GM12878 (cell line): Measurements from ENCODE around the gene CLIP1. TPM values are rescaled to one million over a fixed set of nuclear protein-coding genes. Genes with fewer than 3 reads are reported as not detected.

Experiments used
- ATAC-seq: fragments of 200-7000 bp; cut with Tn5 transposase; 3 replicates; pipeline ENCODE4 v1.9.1; 2020; ENCODE audit warnings: mild to moderate bottlenecking, moderate library complexity
- BruUV-seq: library from RNA; stranded (reverse); fragments of 400-500 nt; replicated peaks from 2 replicates; lab custom pipeline; 2021; lab: Mats Ljungman, UMichigan
- CTCF ChIA-PET: fragments of 300-600 bp; sonication (Branson Sonifier 250); formaldehyde crosslinking; extraction: SDS; loops from one replicate; lab custom pipeline; 2021; ENCODE audit warnings: inconsistent platforms; lab: Yijun Ruan, JAX
- POLR2A ChIA-PET: fragments of 350-600 bp; formaldehyde crosslinking; extraction: SDS; loops from one replicate; lab custom pipeline; 2021; ENCODE audit warnings: inconsistent platforms; lab: Charles Lee
- RAD21 ChIA-PET: fragments of 300-600 bp; sonication (Branson Sonifier 250); formaldehyde crosslinking; loops from one replicate; lab custom pipeline; 2023; ENCODE audit warnings: antibody characterized with exemption; ENCODE audit not compliant: unreplicated experiment; lab: Charles Lee
- SMC1A ChIA-PET: fragments of 300-600 bp; sonication (Branson Sonifier 250); formaldehyde crosslinking; loops from one replicate; lab custom pipeline; 2023; ENCODE audit not compliant: unreplicated experiment, uncharacterized antibody; lab: Charles Lee
- DNase-seq: peaks from one replicate; pipeline ENCODE4 v3.0.0-alpha.2; 2011; ENCODE audit warnings: low read depth, low spot score
- FAIRE-seq: peaks from 3 replicates; lab custom pipeline; 2011; peaks lifted over from hg19 to GRCh38; lab: Jason Lieb, UNC
- H2AFZ ChIP-seq: 2 replicates; pipeline ENCODE4 v1.6.0; 2011; ENCODE audit warnings: low read depth, low read length, control low read depth; ENCODE audit not compliant: control insufficient read depth
- H3K27ac ChIP-seq: 2 replicates; pipeline ENCODE4 v1.5.1; 2011; ENCODE audit warnings: control low read depth; ENCODE audit not compliant: control insufficient read depth, insufficient read depth
- H3K27me3 ChIP-seq, 2 experiments: replicated peaks in 1 of 2; 2 replicates each; pipeline versions ENCODE4 v1.6.0 to v1.6.1; 2011; ENCODE audit warnings: low read length in 1 of 2; ENCODE audit not compliant: control insufficient read depth in 2 of 2, insufficient read depth in 2 of 2
- H3K36me3 ChIP-seq, 2 experiments: 2 replicates each; pipeline ENCODE4 v1.5.1; 2011; ENCODE audit warnings: low read length in 1 of 2; ENCODE audit not compliant: control insufficient read depth in 2 of 2, insufficient read depth in 2 of 2
- H3K4me1 ChIP-seq: 2 replicates; pipeline ENCODE4 v1.6.1; 2011; ENCODE audit warnings: mild to moderate bottlenecking, low read length, moderate library complexity, mixed read lengths; ENCODE audit not compliant: control insufficient read depth, insufficient read depth
- H3K4me2 ChIP-seq: 2 replicates; pipeline ENCODE4 v1.6.0; 2011; ENCODE audit warnings: control low read depth; ENCODE audit not compliant: control insufficient read depth, insufficient read depth
- H3K4me3 ChIP-seq: fragments of 200-600 bp; sonication (generic); 2 replicates; pipeline ENCODE4 v1.5.1; 2016
- H3K79me2 ChIP-seq: 2 replicates; pipeline ENCODE4 v1.6.0; 2011; ENCODE audit warnings: low read length; ENCODE audit not compliant: control insufficient read depth, insufficient read depth
- H3K9ac ChIP-seq: 2 replicates; pipeline ENCODE4 v1.8.0; 2011; ENCODE audit warnings: low read length, control low read depth, mixed read lengths; ENCODE audit not compliant: control insufficient read depth, insufficient read depth
- H3K9me3 ChIP-seq: replicated peaks from 3 replicates; pipeline ENCODE4 v1.5.1; 2011; ENCODE audit warnings: mild to moderate bottlenecking, low read length; ENCODE audit not compliant: control insufficient read depth, insufficient read depth
- H4K20me1 ChIP-seq: 2 replicates; pipeline ENCODE4 v1.6.0; 2011; ENCODE audit not compliant: control insufficient read depth, insufficient read depth
- BMI1 ChIP-seq: fragments of 450-650 bp; IDR thresholded peaks from 2 replicates; pipeline ENCODE4 v1.6.1; 2016; ENCODE audit warnings: mild to moderate bottlenecking, moderate library complexity, borderline replicate concordance
- CBX3 ChIP-seq: fragments of 200-600 bp; sonication (generic); IDR thresholded peaks from 2 replicates; pipeline ENCODE4 v1.6.1; 2016; ENCODE audit warnings: low read depth, borderline replicate concordance
- CHD4 ChIP-seq: fragments of 200-600 bp; sonication (generic); IDR thresholded peaks from 2 replicates; pipeline ENCODE4 v1.6.1; 2016; ENCODE audit warnings: mild to moderate bottlenecking
- MYC ChIP-seq: IDR thresholded peaks from 2 replicates; pipeline ENCODE4 v1.6.1; 2011; ENCODE audit warnings: mild to moderate bottlenecking, low read length, moderate library complexity, inconsistent platforms; ENCODE audit not compliant: insufficient read depth, insufficient replicate concordance, insufficient read length, severe bottlenecking
- NFXL1 ChIP-seq: fragments of 450-650 bp; IDR thresholded peaks from 2 replicates; pipeline ENCODE4 v1.6.1; 2017; ENCODE audit warnings: antibody characterized with exemption, mild to moderate bottlenecking, borderline replicate concordance
- STAT3 ChIP-seq: IDR thresholded peaks from 2 replicates; pipeline ENCODE4 v1.6.1; 2011; ENCODE audit warnings: low read depth, low read length, improper control_type of control experiment
- ZNF384 ChIP-seq: IDR thresholded peaks from 2 replicates; pipeline ENCODE4 v1.6.1; 2012; ENCODE audit warnings: low read depth, mild to moderate bottlenecking, low read length, improper control_type of control experiment, borderline replicate concordance
- WGBS: methylation state at CpG from one replicate; pipeline ENCODE4 v1.1.6; 2016; ENCODE audit warnings: low lambda C conversion rate; ENCODE audit not compliant: insufficient replicate concordance, insufficient coverage; ENCODE audit errors: missing lambda C conversion rate; 5-methylcytosine and 5-hydroxymethylcytosine counted together
- in situ Hi-C: fragments of 300-500 bp; cut with MboI; formaldehyde crosslinking; loops from 9 replicates; pipeline ENCODE4 v1.14.3; 2018; ENCODE audit warnings: mixed read lengths
- intact Hi-C: fragments of 100-400 bp; cut with micrococcal nuclease; formaldehyde crosslinking; loops from one replicate; pipeline ENCODE4 v1.14.2; 2022; ENCODE audit not compliant: unreplicated experiment
- polyA plus RNA-seq, 11 experiments: library from polyadenylated mRNA; depleted of rRNA in 4 of 11; unstranded in 6 of 11; stranded (reverse) in 5 of 11; fragments of >200 nt; fragmentation: Nextera tagmentation in 4 of 11; fragmentation: Illumina TruSeq in 1 of 11; extraction: Ambion mirVana in 4 of 11; extraction: Trizol in 1 of 11; gene quantifications; 1 replicate in 1 of 11; 2 replicates in 10 of 11; pipeline versions ENCODE4 v1.2.1 to v1.2.3, GENCODE V29; 2011 to 2016; ENCODE audit warnings: inconsistent platforms in 2 of 11, missing spikeins in 2 of 11, low read depth in 1 of 11
- total RNA-seq, 4 experiments: library from RNA; depleted of rRNA in 3 of 4; stranded (reverse); fragments of >200 nt in 3 of 4; fragmentation: Illumina TruSeq in 1 of 4; extraction: Trizol in 1 of 4; gene quantifications; 2 replicates each; pipeline versions ENCODE4 v1.2.1 to v1.2.3, GENCODE V29; 2013 to 2021
- TF ChIP-seq, protein P1 (sequence below): fragments of 150-350 bp; IDR thresholded peaks from 2 replicates; pipeline ENCODE4 v1.6.1; 2014; ENCODE audit warnings: mild to moderate bottlenecking, low read depth, low read length

CLIP1 gene
- total and polyA plus RNA-seq, 10 of the 15 experiments (the other 5 are each of a cell fraction or from before 2014, with no cell fraction given) = 6.0 to 45.4 (median 25.2) TPM

DNA sequence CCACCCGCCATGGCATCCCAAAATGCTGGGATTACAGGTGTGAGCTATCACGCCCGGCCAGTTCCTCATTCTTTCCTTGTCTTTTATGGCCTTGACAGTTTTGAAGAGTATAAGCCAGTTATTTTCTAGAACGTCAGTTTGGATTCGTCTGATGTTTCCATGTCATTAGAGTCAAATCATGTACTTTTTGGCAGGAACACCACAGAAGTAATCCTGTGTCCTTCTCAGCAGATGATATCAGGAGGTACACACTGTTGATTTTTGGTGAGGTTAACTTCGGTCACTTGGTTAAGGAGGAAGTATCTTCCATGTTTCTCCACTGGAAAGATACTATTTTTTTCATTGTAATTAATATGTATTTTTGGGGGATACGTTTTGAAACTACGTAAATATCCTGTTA lies 131.0 kb downstream of the CLIP1 start:
- no peak for ATAC-seq
- POLR2A ChIA-PET = no interaction called here
- Histone ChIP-seq H3K4me3 (no peak overlapping the region), H3K9ac (no peak overlapping the region), H3K79me2 (no peaks in the 10 kb centered on the region), H3K27ac (no peak overlapping the region), H3K27me3 (no peaks in the 10 kb centered on the region), H4K20me1 (no peaks in the 10 kb centered on the region), H3K4me2 (no peak overlapping the region), H2AFZ (no peak overlapping the region), H3K4me1 (peaks cover 9% of the 10 kb centered on the region), H3K36me3 (peaks cover 0 to 2% of the 10 kb centered on the region in 2 experiments; a peak in 2 of 4 replicates), H3K9me3 (no peaks in the 10 kb centered on the region)
- RAD21 ChIA-PET = no interaction called here
- no TSS peak for BruUV-seq
- intact Hi-C loops (no loop called here), in situ Hi-C loops (no loop called here)
- no peak for FAIRE-seq
- CTCF ChIA-PET = interaction anchor here (0.6 kb wide), 1 partner anchor 76 kb away, joined by 5 read pairs; no protein-coding TSS in a partner anchor
- TF ChIP-seq, protein P1, sequence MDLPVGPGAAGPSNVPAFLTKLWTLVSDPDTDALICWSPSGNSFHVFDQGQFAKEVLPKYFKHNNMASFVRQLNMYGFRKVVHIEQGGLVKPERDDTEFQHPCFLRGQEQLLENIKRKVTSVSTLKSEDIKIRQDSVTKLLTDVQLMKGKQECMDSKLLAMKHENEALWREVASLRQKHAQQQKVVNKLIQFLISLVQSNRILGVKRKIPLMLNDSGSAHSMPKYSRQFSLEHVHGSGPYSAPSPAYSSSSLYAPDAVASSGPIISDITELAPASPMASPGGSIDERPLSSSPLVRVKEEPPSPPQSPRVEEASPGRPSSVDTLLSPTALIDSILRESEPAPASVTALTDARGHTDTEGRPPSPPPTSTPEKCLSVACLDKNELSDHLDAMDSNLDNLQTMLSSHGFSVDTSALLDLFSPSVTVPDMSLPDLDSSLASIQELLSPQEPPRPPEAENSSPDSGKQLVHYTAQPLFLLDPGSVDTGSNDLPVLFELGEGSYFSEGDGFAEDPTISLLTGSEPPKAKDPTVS = no peak
- TF ChIP-seq CHD4 (no peak), ZNF384 (no peak), NFXL1 (no peak)
- SMC1A ChIA-PET = no interaction called here
- whole genome bisulfite sequencing = 97% methylated on average over 8 of the region's 8 CpGs
- no peak for DNase-seq

DNA sequence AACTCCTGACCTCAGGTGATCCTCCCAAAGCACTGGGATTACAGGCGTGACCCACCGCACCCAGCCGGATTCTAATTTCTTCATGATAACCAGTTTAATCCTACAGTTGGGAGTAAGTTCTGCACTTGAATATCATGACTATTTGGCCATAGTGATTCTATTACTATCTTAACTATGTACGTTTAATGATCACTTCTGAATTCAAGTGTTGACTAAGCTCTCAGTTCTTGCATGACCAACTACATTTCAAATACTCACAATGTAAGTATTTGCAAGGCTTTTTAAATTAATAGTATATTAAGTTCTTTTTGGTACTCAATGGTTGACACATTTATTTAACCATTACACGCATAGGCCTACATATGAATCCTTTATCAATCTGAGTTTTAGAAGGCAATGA lies 138.8 kb downstream of the CLIP1 start:
- RAD21 ChIA-PET = no interaction called here
- 83% methylated on average over 5 of the region's 5 CpGs for WGBS

More for the DNA sequence above, 138.8 kb downstream of the CLIP1 start:
- H3K27me3 ChIP-seq = no peaks in the 10 kb centered on the region
- no peak for DNase-seq
- CTCF ChIA-PET = no interaction called here
- no peak overlapping the region for H3K4me3 ChIP-seq
- intact Hi-C loops = no loop called here
- no peak overlapping the region for H2AFZ ChIP-seq
- no peak for ATAC-seq
- H4K20me1 ChIP-seq = no peaks in the 10 kb centered on the region
- in situ Hi-C loops = no loop called here
- SMC1A ChIA-PET = no interaction called here
- no peak overlapping the region for H3K27ac ChIP-seq
- H3K4me2 ChIP-seq = no peak overlapping the region
- no peak overlapping the region for H3K9ac ChIP-seq
- H3K9me3 ChIP-seq = no peaks in the 10 kb centered on the region
- peaks cover 2 to 5% of the 10 kb centered on the region in 2 experiments; a peak in 3 of 4 replicates for H3K36me3 ChIP-seq
- no peaks in the 10 kb centered on the region for H3K79me2 ChIP-seq
- POLR2A ChIA-PET = no interaction called here
- no peak for TF ChIP-seq STAT3
- no peak for TF ChIP-seq BMI1
- TF ChIP-seq CBX3 = no peak
- TF ChIP-seq MYC = no peak
- no TSS peak for BruUV-seq
- H3K4me1 ChIP-seq = peaks cover 9% of the 10 kb centered on the region
- no peak for FAIRE-seq
